T47D (cell line): ENCODE data around the gene SLIT3.

Experiments used
- DNase-seq, 2 experiments: peaks; one replicate each; pipeline versions ENCODE4 v3.0.0 to v3.0.0-alpha.2; 2011 to 2012; ENCODE audit warnings: low read depth in 1 of 2, low spot score in 1 of 2
- JUND ChIP-seq: IDR thresholded peaks from 2 replicates; pipeline ENCODE4 v1.6.1; 2012; ENCODE audit warnings: low read depth
- in situ Hi-C: cut with HindIII; loops from 2 replicates; pipeline ENCODE4 v1.10.0; 2016; ENCODE audit warnings: low sequenced_read_pairs, low pct_unique_long_range_greater_than_20kb

Gene SLIT3

GRCh38 chr5:168950241-168950951, 350.5 kb downstream of the SLIT3 start:
- in situ Hi-C loops = no loop called here

GRCh38 chr5:168948746-168949145, 352.2 kb downstream of the SLIT3 start:
- TF ChIP-seq JUND = no peak

More at GRCh38 chr5:168950241-168950951, 350.5 kb downstream of the SLIT3 start:
- no peak for DNase-seq
- TF ChIP-seq JUND = no peak

GRCh38 chr5:168947212-168947868, 353.6 kb downstream of the SLIT3 start:
- in situ Hi-C loops = no loop called here
- DNase-seq = peak in 1 of 2 experiments; percentile 62
- TF ChIP-seq JUND = no peak

More at GRCh38 chr5:168948746-168949145, 352.2 kb downstream of the SLIT3 start:
- in situ Hi-C loops = no loop called here
- no peak for DNase-seq

GRCh38 chr5:168946363-168946762, 354.6 kb downstream of the SLIT3 start:
- TF ChIP-seq JUND = no peak
- in situ Hi-C loops = no loop called here
- DNase-seq = peak in 1 of 2 experiments; percentile 40

- no peak for DNase-seq
- in situ Hi-C loops = no loop called here
- no peak for TF ChIP-seq JUND
These were observed 356.9 kb downstream of the SLIT3 start for GRCh38 chr5:168944004-168944403.

GRCh38 chr5:168943091-168943884, 357.7 kb downstream of the SLIT3 start:
- no peak for TF ChIP-seq JUND
- in situ Hi-C loops = no loop called here
- no peak for DNase-seq

- in situ Hi-C loops = no loop called here
- no peak for DNase-seq
- no peak for TF ChIP-seq JUND
These were observed 359.0 kb downstream of the SLIT3 start for GRCh38 chr5:168941901-168942300.

- no peak for DNase-seq
- no peak for TF ChIP-seq JUND
- in situ Hi-C loops = no loop called here
These were observed 360.2 kb downstream of the SLIT3 start for GRCh38 chr5:168940712-168941111.

GRCh38 chr5:168939887-168940544, 360.9 kb downstream of the SLIT3 start:
- in situ Hi-C loops = no loop called here
- no peak for DNase-seq
- TF ChIP-seq JUND = no peak

- in situ Hi-C loops = no loop called here
These were observed 361.7 kb downstream of the SLIT3 start for GRCh38 chr5:168939156-168939800.

GRCh38 chr5:168936511-168936910, 364.4 kb downstream of the SLIT3 start:
- in situ Hi-C loops = no loop called here
- DNase-seq = no peak
- TF ChIP-seq JUND = no peak

More at GRCh38 chr5:168939156-168939800, 361.7 kb downstream of the SLIT3 start:
- TF ChIP-seq JUND = no peak
- no peak for DNase-seq

GRCh38 chr5:168935183-168935582, 365.8 kb downstream of the SLIT3 start:
- no peak for TF ChIP-seq JUND
- no peak for DNase-seq
- in situ Hi-C loops = no loop called here
